Measurements from ENCODE around the gene ZNF432.

DNA sequence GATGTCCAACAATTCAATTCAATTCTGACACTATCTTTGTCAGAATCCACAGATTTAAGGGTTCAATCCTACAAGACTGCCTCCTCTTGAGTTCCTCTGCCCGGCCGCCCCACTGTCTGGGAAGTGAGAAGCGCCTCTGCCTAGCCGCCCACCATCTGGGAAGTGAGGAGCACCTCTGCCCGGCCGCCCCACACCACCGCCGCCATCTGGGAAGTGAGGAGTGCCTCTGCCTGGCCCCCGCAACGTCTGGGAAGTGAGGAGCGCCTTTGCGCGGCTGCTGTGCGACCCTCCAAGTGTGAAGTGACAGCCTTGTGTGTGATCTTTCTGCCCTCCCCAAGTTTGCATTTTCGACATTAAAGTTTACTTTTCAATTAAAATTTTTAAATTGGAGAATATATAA is 26.4 kb downstream of the ZNF432 start:
- TF ChIP-seq NFIC (IDR thresholded peaks at IDR 0.05; ENCODE audit: borderline replicate concordance) (no peak), TAF1 (IDR thresholded peaks at IDR 0.05; ENCODE audit: borderline replicate concordance, low read depth, low read length) (no peak), EZH2phosphoT487 (IDR thresholded peaks at IDR 0.05; ENCODE audit: borderline replicate concordance, low read depth) (no peak), SMC3 (IDR thresholded peaks at IDR 0.05; ENCODE audit: low read depth, low read length) (no peak), MAX (IDR thresholded peaks at IDR 0.05; ENCODE audit: low read depth) (no peak), CTCF (IDR thresholded peaks at IDR 0.05) (no peak), YY1 (IDR thresholded peaks at IDR 0.05; ENCODE audit: low read depth) (no peak), GABPA (IDR thresholded peaks at IDR 0.05; ENCODE audit: low read depth) (no peak), TEAD4 (IDR thresholded peaks at IDR 0.05; ENCODE audit: borderline replicate concordance, insufficient read depth) (no peak), RAD21 (IDR thresholded peaks at IDR 0.05; ENCODE audit: low read length) (no peak), ZBTB33 (IDR thresholded peaks at IDR 0.05; ENCODE audit: borderline replicate concordance, low read depth) (no peak), SIN3A (IDR thresholded peaks at IDR 0.05; ENCODE audit: borderline replicate concordance, low read depth, low read length) (no peak), POLR2AphosphoS5 (IDR thresholded peaks at IDR 0.05; ENCODE audit: low read depth, low read length) (no peak)
